Measurements from ENCODE around the gene C3orf85.

C3orf85 gene

GRCh38 chr3:109143646-109144045 is 7.1 kb downstream of the C3orf85 start:
- no peak overlapping the region for H3K27ac ChIP-seq
- no peak overlapping the region for H3K4me3 ChIP-seq

GRCh38 chr3:109149078-109149477 is 12.6 kb downstream of the C3orf85 start:
- H3K27ac ChIP-seq, result no peak overlapping the region
- no peak overlapping the region for H3K4me3 ChIP-seq

GRCh38 chr3:109152320-109152719 is 15.8 kb downstream of the C3orf85 start:
- Histone ChIP-seq H3K4me3 (no peak overlapping the region), H3K27ac (no peak overlapping the region)

GRCh38 chr3:109154979-109155378 is 18.5 kb downstream of the C3orf85 start:
- H3K27ac ChIP-seq, result no peak overlapping the region

GRCh38 chr3:109155828-109156227 is 19.3 kb downstream of the C3orf85 start:
- Histone ChIP-seq H3K27ac (no peak overlapping the region), H3K4me3 (no peak overlapping the region)

More at GRCh38 chr3:109154979-109155378, 18.5 kb downstream of the C3orf85 start:
- H3K4me3 ChIP-seq, result no peak overlapping the region

- Histone ChIP-seq H3K4me3 (no peak overlapping the region), H3K27ac (no peak overlapping the region)
These were observed 25.1 kb downstream of the C3orf85 start for GRCh38 chr3:109161487-109162123.

- Histone ChIP-seq H3K27ac (no peak overlapping the region), H3K4me3 (no peak overlapping the region)
These were observed 29.4 kb downstream of the C3orf85 start for GRCh38 chr3:109165905-109166304.

GRCh38 chr3:109171479-109171878 is 35.0 kb downstream of the C3orf85 start:
- Histone ChIP-seq H3K27ac (no peak overlapping the region), H3K4me3 (no peak overlapping the region)

GRCh38 chr3:109175411-109175810 is 38.9 kb downstream of the C3orf85 start:
- Histone ChIP-seq H3K27ac (no peak overlapping the region), H3K4me3 (no peak overlapping the region)

GRCh38 chr3:109176726-109177125 is 40.2 kb downstream of the C3orf85 start:
- H3K4me3 ChIP-seq, result no peak overlapping the region

GRCh38 chr3:109177908-109178307 is 41.4 kb downstream of the C3orf85 start:
- H3K4me3 ChIP-seq, result no peak overlapping the region

More at GRCh38 chr3:109176726-109177125, 40.2 kb downstream of the C3orf85 start:
- H3K27ac ChIP-seq, result no peak overlapping the region

GRCh38 chr3:109178708-109179107 is 42.2 kb downstream of the C3orf85 start:
- no peak overlapping the region for H3K27ac ChIP-seq
- H3K4me3 ChIP-seq, result no peak overlapping the region

More at GRCh38 chr3:109177908-109178307, 41.4 kb downstream of the C3orf85 start:
- H3K27ac ChIP-seq, result no peak overlapping the region

- H3K4me3 ChIP-seq, result no peak overlapping the region
These were observed 48.2 kb downstream of the C3orf85 start for GRCh38 chr3:109184726-109185125.

GRCh38 chr3:109187390-109187789 is 50.9 kb downstream of the C3orf85 start:
- H3K27ac ChIP-seq, result no peak overlapping the region
- H3K4me3 ChIP-seq, result no peak overlapping the region

More at GRCh38 chr3:109184726-109185125, 48.2 kb downstream of the C3orf85 start:
- H3K27ac ChIP-seq, result no peak overlapping the region

GRCh38 chr3:109188741-109189140 is 52.2 kb downstream of the C3orf85 start:
- H3K27ac ChIP-seq, result no peak overlapping the region
- no peak overlapping the region for H3K4me3 ChIP-seq

- H3K27ac ChIP-seq, result no peak overlapping the region
- H3K4me3 ChIP-seq, result no peak overlapping the region
These were observed 54.9 kb downstream of the C3orf85 start for GRCh38 chr3:109191421-109191820.

GRCh38 chr3:109195815-109196214 is 59.3 kb downstream of the C3orf85 start:
- no peak overlapping the region for H3K27ac ChIP-seq
- no peak overlapping the region for H3K4me3 ChIP-seq
